ELF-1 (cell line): ENCODE data around the gene ARMC2.
"Not testable (repeated sequence)": the region's sequence is repeated elsewhere in the genome, so short reads cannot be mapped to it uniquely, and the experiment has no call there.

Source experiments
- DNase-seq: peaks from one replicate; pipeline ENCODE4 v3.0.0-alpha.2; 2016; ENCODE audit warnings: low read depth, low spot score

ARMC2 gene

GRCh38 chr6:108832738-108833137, 15.5 kb upstream of the ARMC2 start:
- DNase-seq: no peak

- peak; percentile 86 for DNase-seq
Measured at GRCh38 chr6:108835218-108835850, 12.9 kb upstream of the ARMC2 start.

- no peak for DNase-seq
Measured at GRCh38 chr6:108836061-108836460, 12.2 kb upstream of the ARMC2 start.

GRCh38 chr6:108837236-108837971, 10.8 kb upstream of the ARMC2 start:
- no peak for DNase-seq

- DNase-seq: peak; percentile 87
Measured at GRCh38 chr6:108838101-108838717, 10.0 kb upstream of the ARMC2 start.

GRCh38 chr6:108839083-108839642, 9.1 kb upstream of the ARMC2 start:
- peak; percentile 32 for DNase-seq

- no peak for DNase-seq
Measured at GRCh38 chr6:108840919-108841318, 7.3 kb upstream of the ARMC2 start.

- no peak for DNase-seq
Measured at GRCh38 chr6:108841377-108841855, 6.8 kb upstream of the ARMC2 start.

- no peak for DNase-seq
Measured at GRCh38 chr6:108844135-108844534, 4.1 kb upstream of the ARMC2 start.

GRCh38 chr6:108845145-108845544, 3.1 kb upstream of the ARMC2 start:
- DNase-seq: no peak

GRCh38 chr6:108846101-108846500, 2.1 kb upstream of the ARMC2 start:
- DNase-seq: no peak

- DNase-seq: no peak
Measured at GRCh38 chr6:108846628-108847027, 1.6 kb upstream of the ARMC2 start.

GRCh38 chr6:108847738-108848115, 495 bp upstream of the ARMC2 start:
- no peak for DNase-seq

- no peak for DNase-seq
Measured at GRCh38 chr6:108850669-108851465, 2.6 kb downstream of the ARMC2 start.

GRCh38 chr6:108851756-108852155, 3.5 kb downstream of the ARMC2 start:
- DNase-seq: no peak

GRCh38 chr6:108853077-108853476, 4.9 kb downstream of the ARMC2 start:
- no peak for DNase-seq

GRCh38 chr6:108862479-108863191, 14.4 kb downstream of the ARMC2 start:
- DNase-seq: no peak

- DNase-seq: not testable (repeated sequence)
Measured at GRCh38 chr6:108865751-108866286, 17.6 kb downstream of the ARMC2 start.

GRCh38 chr6:108866798-108867197, 18.6 kb downstream of the ARMC2 start:
- no peak for DNase-seq

GRCh38 chr6:108868647-108869046, 20.4 kb downstream of the ARMC2 start:
- no peak for DNase-seq

- no peak for DNase-seq
Measured at GRCh38 chr6:108869876-108870275, 21.7 kb downstream of the ARMC2 start.
